ENCODE measurements around the gene DNAJA2. TPM values are rescaled to one million over a fixed set of nuclear protein-coding genes. Genes with fewer than 3 reads are reported as not detected.
A peak's percentile ranks its signal among the peaks of the same experiment; 100 is the strongest.

DNAJA2 gene
- total RNA-seq, 2 donors from 2014 or later: 65.1 to 68.2 TPM

DNA sequence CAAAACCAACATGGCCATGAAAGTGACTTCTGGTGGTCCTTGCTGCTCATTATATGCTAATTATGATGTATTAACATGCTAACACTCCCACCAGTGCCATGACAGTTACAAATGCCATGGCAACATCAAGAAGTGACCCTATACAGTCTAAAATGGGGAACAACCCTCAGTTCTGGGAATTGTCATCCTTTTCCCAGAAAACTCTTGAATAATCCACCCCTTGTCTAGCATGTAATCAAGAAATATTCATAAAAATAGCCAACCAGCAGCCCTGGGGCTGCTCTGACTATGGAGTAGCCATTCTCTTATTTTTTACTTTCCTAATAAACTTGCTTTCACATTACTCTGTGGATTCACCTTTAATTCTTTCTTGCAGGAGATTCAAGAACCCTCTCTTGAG is 35.9 kb downstream of the DNAJA2 start:
- no peak for TF ChIP-seq CTCF (conservative IDR thresholded peaks at IDR 0.05)
- Histone ChIP-seq H3K4me3 (ENCODE audit: low read length) (no peak overlapping the region), H3K36me3 (ENCODE audit: control insufficient read depth, insufficient read depth, low read length) (no peaks in the 10 kb centered on the region), H3K9ac (ENCODE audit: extremely low read depth, low read length, poor library complexity, severe bottlenecking) (no peak overlapping the region), H3K27me3 (ENCODE audit: control insufficient read depth, insufficient read depth, low read length, poor library complexity, severe bottlenecking) (no peaks in the 10 kb centered on the region), H3K4me1 (ENCODE audit: control insufficient read depth, insufficient read depth, low read length) (no peaks in the 10 kb centered on the region), H3K9me3 (ENCODE audit: control insufficient read depth, low read length) (no peaks in the 10 kb centered on the region), H3K27ac (ENCODE audit: low read depth, low read length) (no peak overlapping the region)
- H3K4me1 Mint-ChIP-seq: no peaks in the 10 kb centered on the region
- DNase-seq: no peak
- H3K4me3 Mint-ChIP-seq: no peak overlapping the region
- peaks cover 6% of the 10 kb centered on the region for H3K9me3 Mint-ChIP-seq
- no peak overlapping the region for H3K27ac Mint-ChIP-seq
- H3K36me3 Mint-ChIP-seq (ENCODE audit: low read depth): no peaks in the 10 kb centered on the region
- H3K27me3 Mint-ChIP-seq (ENCODE audit: insufficient read depth): no peaks in the 10 kb centered on the region

DNA sequence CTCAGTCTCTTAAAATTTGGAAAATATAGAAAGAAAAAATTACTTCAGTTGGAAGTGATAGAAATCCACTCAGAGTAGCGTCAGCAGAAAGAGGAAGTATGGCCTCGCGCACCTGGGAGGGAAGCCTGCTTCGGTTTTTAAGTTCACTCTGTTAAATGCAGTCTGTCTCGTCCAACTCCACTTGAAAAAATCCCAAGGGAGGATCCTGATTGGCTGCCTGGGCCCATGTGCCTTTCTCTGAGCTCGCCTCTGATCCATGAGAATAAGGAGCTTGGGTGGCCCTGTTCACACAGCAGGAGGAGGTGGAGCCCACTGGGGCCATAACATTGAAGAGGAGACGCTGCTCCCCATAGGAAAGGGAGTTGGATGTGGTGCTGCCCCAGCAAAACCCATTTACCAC is 40.7 kb downstream of the DNAJA2 start:
- peaks cover 34% of the 10 kb centered on the region for H3K36me3 ChIP-seq (ENCODE audit: control insufficient read depth, insufficient read depth, low read length)
- H3K27ac ChIP-seq (ENCODE audit: low read depth, low read length): no peak overlapping the region
- no peak overlapping the region for H3K4me3 ChIP-seq (ENCODE audit: low read length)
- no peak overlapping the region for H3K4me3 Mint-ChIP-seq
- H3K27ac Mint-ChIP-seq: no peak overlapping the region
- peaks cover 6% of the 10 kb centered on the region for H3K9me3 Mint-ChIP-seq
- H3K27me3 Mint-ChIP-seq (ENCODE audit: insufficient read depth): no peaks in the 10 kb centered on the region
- H3K4me1 Mint-ChIP-seq: no peaks in the 10 kb centered on the region
- H3K9ac ChIP-seq (ENCODE audit: extremely low read depth, low read length, poor library complexity, severe bottlenecking): no peak overlapping the region
- 83 to 89% methylated on average over 6 to 7 of the region's 7 CpGs for WGBS, 2 experiments (ENCODE audit: insufficient coverage in 1 of 2, insufficient read length in 1 of 2)
- H3K9me3 ChIP-seq (ENCODE audit: control insufficient read depth, low read length): no peaks in the 10 kb centered on the region
- no peaks in the 10 kb centered on the region for H3K27me3 ChIP-seq (ENCODE audit: control insufficient read depth, insufficient read depth, low read length, poor library complexity, severe bottlenecking)
- no peaks in the 10 kb centered on the region for H3K4me1 ChIP-seq (ENCODE audit: control insufficient read depth, insufficient read depth, low read length)
- peaks cover 21% of the 10 kb centered on the region for H3K36me3 Mint-ChIP-seq (ENCODE audit: low read depth)
- no peak for TF ChIP-seq CTCF (conservative IDR thresholded peaks at IDR 0.05)
- DNase-seq: peak; percentile 61

GRCh38 chr16:46930861-46931260 is 42.6 kb downstream of the DNAJA2 start:
- no peak for TF ChIP-seq CTCF (conservative IDR thresholded peaks at IDR 0.05)
- 93 to 94% methylated on average over 5 to 8 of the region's 8 CpGs for WGBS, 2 experiments (ENCODE audit: insufficient coverage in 1 of 2, insufficient read length in 1 of 2)
- Mint-ChIP-seq H3K27ac (no peak overlapping the region), H3K4me3 (no peak overlapping the region), H3K9me3 (peaks cover 6% of the 10 kb centered on the region), H3K4me1 (no peaks in the 10 kb centered on the region), H3K27me3 (ENCODE audit: insufficient read depth) (no peaks in the 10 kb centered on the region), H3K36me3 (ENCODE audit: low read depth) (peaks cover 33% of the 10 kb centered on the region)
- Histone ChIP-seq H3K27me3 (ENCODE audit: control insufficient read depth, insufficient read depth, low read length, poor library complexity, severe bottlenecking) (no peaks in the 10 kb centered on the region), H3K9me3 (ENCODE audit: control insufficient read depth, low read length) (no peaks in the 10 kb centered on the region), H3K4me3 (ENCODE audit: low read length) (no peak overlapping the region), H3K27ac (ENCODE audit: low read depth, low read length) (no peak overlapping the region), H3K4me1 (ENCODE audit: control insufficient read depth, insufficient read depth, low read length) (no peaks in the 10 kb centered on the region), H3K36me3 (ENCODE audit: control insufficient read depth, insufficient read depth, low read length) (peaks cover 49% of the 10 kb centered on the region), H3K9ac (ENCODE audit: extremely low read depth, low read length, poor library complexity, severe bottlenecking) (no peak overlapping the region)
- DNase-seq: no peak

All from endodermal cell (in vitro differentiated cells).